Measurements from ENCODE around the gene OR51E2. TPM values are rescaled to one million over a fixed set of nuclear protein-coding genes. Genes with fewer than 3 reads are reported as not detected.
"Not testable (repeated sequence)": the region's sequence is repeated elsewhere in the genome, so short reads cannot be mapped to it uniquely, and the experiment has no call there.

Gene OR51E2, protein sequence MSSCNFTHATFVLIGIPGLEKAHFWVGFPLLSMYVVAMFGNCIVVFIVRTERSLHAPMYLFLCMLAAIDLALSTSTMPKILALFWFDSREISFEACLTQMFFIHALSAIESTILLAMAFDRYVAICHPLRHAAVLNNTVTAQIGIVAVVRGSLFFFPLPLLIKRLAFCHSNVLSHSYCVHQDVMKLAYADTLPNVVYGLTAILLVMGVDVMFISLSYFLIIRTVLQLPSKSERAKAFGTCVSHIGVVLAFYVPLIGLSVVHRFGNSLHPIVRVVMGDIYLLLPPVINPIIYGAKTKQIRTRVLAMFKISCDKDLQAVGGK
- total RNA-seq (not detected), polyA plus RNA-seq (not detected)

DNA sequence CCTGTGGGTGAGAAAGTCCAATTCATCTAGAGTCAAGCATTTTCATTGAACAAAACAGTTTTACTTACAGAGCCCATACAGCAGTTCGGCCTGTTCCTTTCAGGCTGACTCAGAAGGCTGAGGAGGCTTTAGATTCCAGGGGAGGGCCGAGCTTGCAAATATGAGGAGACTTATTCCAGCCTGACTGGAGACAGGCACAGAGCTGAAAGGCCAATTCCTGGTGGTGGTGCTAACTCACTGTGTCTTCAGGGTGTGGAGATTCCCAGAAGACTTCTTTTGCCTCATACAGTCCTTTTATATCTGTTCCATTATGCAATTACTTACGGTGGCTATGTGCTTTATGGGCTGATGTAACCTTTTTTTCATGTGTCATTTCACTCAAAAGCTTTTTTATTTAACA, at the start of gene OR51E2:
Gene OR51E2, minus strand, starts transcription at position 269 of the 400 bp plus-strand sequence. CDS start 15,142 bp downstream, outside the sequence.
- ChIA-PET POLR2A (ENCODE audit: partially characterized antibody) (no interaction called here), CTCF (ENCODE audit: partially characterized antibody) (no interaction called here)
- Mint-ChIP-seq H3K27ac (no peak within 1 kb of the TSS), H3K27me3 (peaks cover 1 to 8% of the 10 kb centered on the region in 2 donors), H3K4me3 (no peak within 1 kb of the TSS), H3K9me3 (peaks cover 0 to 2% (median 0%) of the 10 kb centered on the region in 8 donors), H3K36me3 (no peaks in the 10 kb centered on the region), H3K4me1 (no peaks in the 10 kb centered on the region)
- intact Hi-C loops (cut with micrococcal nuclease): no loop called here
- Histone ChIP-seq H3K9me3 (ENCODE audit: control insufficient read depth in 1 of 2, low read length in 2 of 2) (no peaks in the 10 kb centered on the region), H3K27ac (ENCODE audit: low read depth, low read length) (no peak within 1 kb of the TSS), H3K4me3 (ENCODE audit: low read length in 2 of 2) (no peak within 1 kb of the TSS), H3K27me3 (ENCODE audit: insufficient read depth, low read length) (no peaks in the 10 kb centered on the region), H3K4me1 (ENCODE audit: insufficient read depth, low read length) (no peaks in the 10 kb centered on the region), H3K36me3 (ENCODE audit: insufficient read depth, low read length) (no peaks in the 10 kb centered on the region)
- no peak for DNase-seq

DNA sequence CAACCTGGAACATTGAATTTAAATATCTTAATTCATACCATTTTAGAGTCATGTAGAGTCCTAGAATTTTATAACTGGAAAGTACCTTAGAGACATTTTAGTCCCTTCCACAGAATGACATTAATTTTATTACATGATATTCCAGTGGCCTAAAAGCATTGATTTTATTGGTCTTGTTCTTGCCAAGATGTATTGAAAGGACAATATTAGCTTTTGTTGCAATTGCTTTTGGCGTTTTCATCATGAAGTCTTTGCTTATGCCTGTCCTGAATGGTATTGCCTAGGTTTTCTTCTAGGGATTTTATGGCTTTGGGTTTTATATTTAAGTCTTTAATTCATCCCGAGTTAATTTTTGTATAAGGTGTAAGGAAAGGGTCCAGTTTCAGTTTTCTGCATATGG, 43.1 kb upstream of the OR51E2 start:
- Mint-ChIP-seq H3K9me3 (peaks cover 0 to 2% (median 0%) of the 10 kb centered on the region in 8 donors), H3K27ac (no peak overlapping the region), H3K27me3 (peaks cover 0 to 10% of the 10 kb centered on the region in 2 donors), H3K4me3 (no peak overlapping the region), H3K36me3 (no peaks in the 10 kb centered on the region), H3K4me1 (no peaks in the 10 kb centered on the region)
- intact Hi-C loops (cut with micrococcal nuclease): no loop called here
- no peak overlapping the region for H3K4me3 ChIP-seq (ENCODE audit: low read length in 2 of 2)
- H3K4me1 ChIP-seq (ENCODE audit: insufficient read depth, low read length): no peaks in the 10 kb centered on the region
- POLR2A ChIA-PET (ENCODE audit: partially characterized antibody): no interaction called here
- no peak overlapping the region for H3K27ac ChIP-seq (ENCODE audit: low read depth, low read length)
- no peaks in the 10 kb centered on the region for H3K9me3 ChIP-seq (ENCODE audit: control insufficient read depth in 1 of 2, low read length in 2 of 2)
- H3K36me3 ChIP-seq (ENCODE audit: insufficient read depth, low read length): no peaks in the 10 kb centered on the region
- DNase-seq: no peak
- CTCF ChIA-PET (ENCODE audit: partially characterized antibody): no interaction called here
- no peaks in the 10 kb centered on the region for H3K27me3 ChIP-seq (ENCODE audit: insufficient read depth, low read length)

DNA sequence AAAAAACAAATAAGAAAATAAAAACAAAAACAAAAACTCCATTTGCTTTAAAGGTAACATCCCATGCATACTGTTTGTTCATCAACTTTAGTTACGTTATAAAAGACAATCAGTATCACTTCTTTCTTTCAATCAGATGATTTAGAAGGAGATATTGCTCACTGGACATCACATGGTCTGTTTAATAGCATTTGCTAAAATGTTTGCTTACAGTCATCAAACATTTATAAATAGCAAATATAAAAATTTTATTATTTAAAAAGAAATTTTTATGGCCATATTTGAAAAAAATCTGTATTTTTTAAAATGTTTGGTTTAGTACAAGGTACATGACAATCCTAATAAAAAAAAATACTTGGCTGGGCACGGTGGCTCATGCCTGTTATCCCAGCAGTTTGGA, 29.5 kb upstream of the OR51E2 start:
- Histone ChIP-seq H3K27me3 (ENCODE audit: insufficient read depth, low read length) (no peaks in the 10 kb centered on the region), H3K36me3 (ENCODE audit: insufficient read depth, low read length) (no peaks in the 10 kb centered on the region), H3K27ac (ENCODE audit: low read depth, low read length) (no peak overlapping the region), H3K4me1 (ENCODE audit: insufficient read depth, low read length) (no peaks in the 10 kb centered on the region), H3K4me3 (ENCODE audit: low read length in 2 of 2) (no peak overlapping the region), H3K9me3 (ENCODE audit: control insufficient read depth in 1 of 2, low read length in 2 of 2) (no peaks in the 10 kb centered on the region)
- DNase-seq: no peak
- CTCF ChIA-PET (ENCODE audit: partially characterized antibody): no interaction called here
- intact Hi-C loops (cut with micrococcal nuclease): no loop called here
- Mint-ChIP-seq H3K4me1 (no peaks in the 10 kb centered on the region), H3K27ac (no peak overlapping the region), H3K4me3 (no peak overlapping the region), H3K36me3 (no peaks in the 10 kb centered on the region), H3K9me3 (no peaks in the 10 kb centered on the region), H3K27me3 (peaks cover 0 to 1% of the 10 kb centered on the region in 2 donors)
- POLR2A ChIA-PET (ENCODE audit: partially characterized antibody): no interaction called here

DNA sequence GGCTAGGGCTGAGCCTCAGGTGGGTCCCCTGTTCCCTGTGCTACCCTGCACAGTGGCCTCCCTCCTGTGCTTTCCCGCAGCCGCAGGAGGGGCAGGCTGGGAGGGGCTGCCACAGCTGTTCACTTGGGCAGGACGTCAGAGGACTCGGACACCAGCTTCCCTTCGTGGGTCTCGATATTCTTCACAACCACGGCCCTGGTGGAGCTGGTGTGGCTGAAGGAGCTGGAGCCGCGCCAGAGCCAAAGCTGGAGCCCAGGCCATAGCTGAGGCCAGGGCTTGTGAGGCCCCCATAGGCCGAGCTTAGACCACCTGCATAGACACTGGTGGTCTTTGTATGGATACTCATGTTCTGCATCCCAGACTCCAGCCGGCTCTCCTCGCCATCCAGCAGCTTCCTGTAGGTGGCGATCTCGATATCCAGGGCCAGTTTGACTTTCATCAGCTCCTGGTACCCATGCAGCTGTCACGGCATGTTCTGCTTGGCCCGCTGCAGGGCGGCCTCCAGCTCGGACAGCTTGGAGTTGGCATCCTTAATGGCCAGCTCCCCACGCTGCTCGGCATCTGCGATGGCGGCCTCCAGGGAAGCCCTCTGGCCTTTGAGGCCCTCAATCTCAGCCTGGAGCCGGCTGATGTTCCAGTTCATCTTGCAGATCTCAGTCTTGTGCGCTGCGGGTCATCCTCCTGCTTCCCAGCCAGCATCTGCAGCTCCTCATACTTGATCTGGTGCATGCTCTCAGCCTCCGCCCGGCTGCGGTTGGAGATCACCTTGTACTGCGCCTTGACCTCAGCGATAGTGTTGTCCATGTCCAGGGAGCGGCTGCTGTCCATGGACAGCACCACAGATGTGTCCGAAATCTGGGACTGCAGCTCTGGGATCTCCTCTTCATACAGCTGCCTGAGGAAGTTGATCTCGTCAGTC, 25.2 kb upstream of the OR51E2 start:
- CTCF ChIA-PET (ENCODE audit: partially characterized antibody): interaction anchor here (1.0 kb wide), 1 partner anchor 11 kb away, joined by 6 read pairs; no protein-coding TSS in a partner anchor
- intact Hi-C loops (cut with micrococcal nuclease); H3K27ac Mint-ChIP-seq; H3K4me1 ChIP-seq (ENCODE audit: insufficient read depth, low read length); H3K4me1 Mint-ChIP-seq; H3K4me3 ChIP-seq (ENCODE audit: low read length in 2 of 2); POLR2A ChIA-PET (ENCODE audit: partially characterized antibody); H3K27ac ChIP-seq (ENCODE audit: low read depth, low read length); H3K27me3 ChIP-seq (ENCODE audit: insufficient read depth, low read length); H3K36me3 ChIP-seq (ENCODE audit: insufficient read depth, low read length); H3K4me3 Mint-ChIP-seq; H3K9me3 ChIP-seq (ENCODE audit: control insufficient read depth in 1 of 2, low read length in 2 of 2); H3K36me3 Mint-ChIP-seq; H3K27me3 Mint-ChIP-seq; H3K9me3 Mint-ChIP-seq; DNase-seq: not testable (repeated sequence)

DNA sequence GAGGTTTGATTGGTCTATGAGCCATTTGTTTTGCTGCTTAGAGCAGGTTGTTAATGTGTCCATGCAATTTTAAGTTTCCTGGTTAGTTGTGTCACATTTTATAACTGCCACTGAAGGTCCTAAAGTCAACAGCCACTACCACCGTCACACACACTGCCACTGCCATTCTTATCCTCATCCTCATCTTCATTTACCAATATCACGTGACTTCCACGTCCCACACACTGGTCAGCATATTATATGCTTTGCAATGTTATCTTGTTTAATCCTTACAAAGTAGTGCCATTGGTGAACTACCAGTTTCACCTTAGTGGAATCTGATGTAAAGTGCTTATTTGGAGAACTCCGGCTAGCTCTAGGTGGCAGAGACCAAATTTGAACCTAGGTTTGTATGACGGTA, 16.6 kb upstream of the OR51E2 start:
- Histone ChIP-seq H3K4me3 (ENCODE audit: low read length in 2 of 2) (no peak overlapping the region), H3K27ac (ENCODE audit: low read depth, low read length) (no peak overlapping the region), H3K36me3 (ENCODE audit: insufficient read depth, low read length) (no peaks in the 10 kb centered on the region), H3K4me1 (ENCODE audit: insufficient read depth, low read length) (no peaks in the 10 kb centered on the region), H3K9me3 (ENCODE audit: control insufficient read depth in 1 of 2, low read length in 2 of 2) (no peaks in the 10 kb centered on the region), H3K27me3 (ENCODE audit: insufficient read depth, low read length) (no peaks in the 10 kb centered on the region)
- Mint-ChIP-seq H3K4me1 (no peaks in the 10 kb centered on the region), H3K9me3 (peaks cover 0 to 4% (median 0%) of the 10 kb centered on the region in 8 donors), H3K4me3 (no peak overlapping the region), H3K27me3 (peaks cover 2 to 16% of the 10 kb centered on the region in 2 donors), H3K27ac (no peak overlapping the region), H3K36me3 (no peaks in the 10 kb centered on the region)
- ChIA-PET POLR2A (ENCODE audit: partially characterized antibody) (no interaction called here), CTCF (ENCODE audit: partially characterized antibody) (no interaction called here)
- DNase-seq: no peak
- intact Hi-C loops (cut with micrococcal nuclease): no loop called here

DNA sequence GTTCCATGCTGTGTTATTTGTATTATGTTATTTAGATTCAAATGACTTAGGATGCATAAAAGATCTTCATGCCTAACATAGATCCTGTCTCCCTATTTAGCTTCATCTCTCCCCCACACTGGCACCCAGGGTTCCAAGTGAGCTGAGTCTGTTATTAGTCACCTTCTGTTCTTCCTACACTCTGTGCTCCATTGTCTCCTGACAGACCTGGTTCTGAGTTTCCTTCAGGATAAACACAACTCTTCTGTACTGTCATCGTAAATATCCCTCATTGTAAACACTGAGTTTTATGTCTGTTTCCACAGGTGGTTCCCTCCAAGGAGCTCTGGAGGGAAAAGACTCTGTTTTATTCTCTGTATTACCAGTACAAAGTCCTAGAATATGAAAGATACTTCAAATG, 15.6 kb upstream of the OR51E2 start:
- Mint-ChIP-seq H3K4me3 (no peak overlapping the region), H3K27ac (no peak overlapping the region), H3K4me1 (no peaks in the 10 kb centered on the region), H3K36me3 (no peaks in the 10 kb centered on the region), H3K9me3 (no peaks in the 10 kb centered on the region), H3K27me3 (peaks cover 2 to 13% of the 10 kb centered on the region in 2 donors)
- Histone ChIP-seq H3K36me3 (ENCODE audit: insufficient read depth, low read length) (no peaks in the 10 kb centered on the region), H3K9me3 (ENCODE audit: control insufficient read depth in 1 of 2, low read length in 2 of 2) (no peaks in the 10 kb centered on the region), H3K4me1 (ENCODE audit: insufficient read depth, low read length) (no peaks in the 10 kb centered on the region), H3K27ac (ENCODE audit: low read depth, low read length) (no peak overlapping the region), H3K4me3 (ENCODE audit: low read length in 2 of 2) (no peak overlapping the region), H3K27me3 (ENCODE audit: insufficient read depth, low read length) (no peaks in the 10 kb centered on the region)
- intact Hi-C loops (cut with micrococcal nuclease): no loop called here
- POLR2A ChIA-PET (ENCODE audit: partially characterized antibody): no interaction called here
- CTCF ChIA-PET (ENCODE audit: partially characterized antibody): no interaction called here
- no peak for DNase-seq

DNA sequence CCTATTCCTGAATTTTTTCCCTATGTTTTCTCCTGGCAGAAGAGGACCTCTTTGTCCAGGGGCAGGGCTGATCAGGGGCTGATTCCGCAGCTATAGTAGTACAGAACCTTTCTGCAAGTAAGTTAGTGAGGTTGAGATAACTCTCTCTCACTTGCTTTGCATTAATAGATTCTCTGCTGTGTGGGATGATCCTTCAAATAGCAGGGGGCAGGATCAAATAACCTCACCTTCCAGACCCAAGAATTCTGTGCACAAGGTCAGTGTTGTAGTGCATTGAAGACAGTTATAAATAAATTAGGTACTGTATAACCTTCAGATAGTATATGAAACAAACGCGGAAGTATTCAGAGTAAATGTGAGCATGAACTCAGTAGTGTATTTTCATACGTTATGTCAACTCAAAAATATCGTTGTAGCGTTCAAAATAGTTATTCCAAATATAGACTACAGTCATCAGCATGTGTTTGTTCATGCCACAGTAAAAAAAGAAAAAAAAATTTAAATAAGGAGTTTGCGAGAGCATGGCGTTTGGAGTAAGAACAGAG, 7.2 kb upstream of the OR51E2 start:
- H3K27ac ChIP-seq (ENCODE audit: low read depth, low read length): no peak overlapping the region
- no peak overlapping the region for H3K27ac Mint-ChIP-seq
- ChIA-PET CTCF (ENCODE audit: partially characterized antibody) (no interaction called here), POLR2A (ENCODE audit: partially characterized antibody) (no interaction called here)
- no peak overlapping the region for H3K4me3 ChIP-seq (ENCODE audit: low read length in 2 of 2)
- no peak for DNase-seq
- intact Hi-C loops (cut with micrococcal nuclease): no loop called here
- H3K27me3 ChIP-seq (ENCODE audit: insufficient read depth, low read length): no peaks in the 10 kb centered on the region
- H3K4me3 Mint-ChIP-seq: no peak overlapping the region
- no peaks in the 10 kb centered on the region for H3K36me3 Mint-ChIP-seq
- peaks cover 6 to 10% of the 10 kb centered on the region in 2 donors for H3K27me3 Mint-ChIP-seq
- H3K9me3 Mint-ChIP-seq: peaks cover 0 to 2% (median 0%) of the 10 kb centered on the region in 8 donors
- no peaks in the 10 kb centered on the region for H3K4me1 ChIP-seq (ENCODE audit: insufficient read depth, low read length)
- no peaks in the 10 kb centered on the region for H3K36me3 ChIP-seq (ENCODE audit: insufficient read depth, low read length)
- H3K9me3 ChIP-seq (ENCODE audit: control insufficient read depth in 1 of 2, low read length in 2 of 2): no peaks in the 10 kb centered on the region
- no peaks in the 10 kb centered on the region for H3K4me1 Mint-ChIP-seq
